H9 (cell line): ENCODE results near the gene FAAP100. TPM values are rescaled to one million over a fixed set of nuclear protein-coding genes. Genes with fewer than 3 reads are reported as not detected.

Experiments used
- DNase-seq: peaks from one replicate; pipeline ENCODE4 v3.0.0-alpha.2; 2017
- H2AFZ ChIP-seq: one replicate; pipeline ENCODE4 v1.6.1; 2013; ENCODE audit warnings: mild to moderate bottlenecking, low read length, control low read depth, moderate library complexity
- H2AK5ac ChIP-seq: 2 replicates; pipeline ENCODE4 v1.6.1; 2013; ENCODE audit warnings: low read length, control low read depth, mixed read lengths; ENCODE audit not compliant: insufficient read length
- H2BK120ac ChIP-seq: one replicate; pipeline ENCODE4 v1.6.1; 2013; ENCODE audit warnings: low read depth, mild to moderate bottlenecking, low read length, control low read depth, inconsistent platforms; ENCODE audit not compliant: poor library complexity, severe bottlenecking
- H2BK12ac ChIP-seq: 2 replicates; pipeline ENCODE4 v1.6.1; 2013; ENCODE audit warnings: low read length, control low read depth, mixed read lengths, low read depth; ENCODE audit not compliant: insufficient read length
- H2BK15ac ChIP-seq: 2 replicates; pipeline ENCODE4 v1.6.1; 2013; ENCODE audit warnings: low read depth, low read length, control low read depth
- H2BK20ac ChIP-seq: one replicate; pipeline ENCODE4 v1.6.1; 2013; ENCODE audit warnings: low read depth, mild to moderate bottlenecking, low read length, control low read depth, inconsistent platforms; ENCODE audit not compliant: poor library complexity, severe bottlenecking
- H2BK5ac ChIP-seq: 2 replicates; pipeline ENCODE4 v1.6.1; 2013; ENCODE audit warnings: low read length, control low read depth, mixed read lengths; ENCODE audit not compliant: insufficient read length
- H3K14ac ChIP-seq: 2 replicates; pipeline ENCODE4 v1.6.1; 2013; ENCODE audit warnings: low read length, control low read depth; ENCODE audit not compliant: insufficient read depth
- H3K18ac ChIP-seq: 2 replicates; pipeline ENCODE4 v1.6.1; 2013; ENCODE audit warnings: low read depth, mild to moderate bottlenecking, mixed read lengths, low read length, control low read depth; ENCODE audit not compliant: insufficient read length
- H3K23ac ChIP-seq: 2 replicates; pipeline ENCODE4 v1.6.1; 2013; ENCODE audit warnings: low read length, control low read depth, mixed read lengths, low read depth; ENCODE audit not compliant: insufficient read length
- H3K23me2 ChIP-seq: 2 replicates; pipeline ENCODE4 v1.6.1; 2013; ENCODE audit warnings: low read depth, mild to moderate bottlenecking, mixed read lengths, low read length, control low read depth; ENCODE audit not compliant: insufficient read length, poor library complexity, severe bottlenecking
- H3K27ac ChIP-seq: 2 replicates; pipeline ENCODE4 v1.5.1; 2013; ENCODE audit warnings: low read length, control low read depth, mixed read lengths, low read depth; ENCODE audit not compliant: insufficient read length
- H3K27me3 ChIP-seq: 2 replicates; pipeline ENCODE4 v1.6.1; 2013; ENCODE audit warnings: low read length, control low read depth, inconsistent platforms; ENCODE audit not compliant: insufficient read depth
- H3K4ac ChIP-seq: 2 replicates; pipeline ENCODE4 v1.6.1; 2013; ENCODE audit warnings: low read depth, mild to moderate bottlenecking, control low read depth, inconsistent platforms, low read length, moderate library complexity
- H3K4me1 ChIP-seq: 2 replicates; pipeline ENCODE4 v1.6.1; 2013; ENCODE audit warnings: low read length, control low read depth, inconsistent platforms; ENCODE audit not compliant: insufficient read depth
- H3K4me2 ChIP-seq: 2 replicates; pipeline ENCODE4 v1.6.1; 2013; ENCODE audit warnings: low read length, control low read depth, mixed read lengths; ENCODE audit not compliant: insufficient read length, insufficient read depth
- H3K56ac ChIP-seq: 2 replicates; pipeline ENCODE4 v1.6.1; 2013; ENCODE audit warnings: low read depth, mild to moderate bottlenecking, mixed read lengths, low read length, control low read depth; ENCODE audit not compliant: insufficient read length
- H3K79me1 ChIP-seq: 2 replicates; pipeline ENCODE4 v1.6.1; 2013; ENCODE audit warnings: low read depth, mild to moderate bottlenecking, moderate library complexity, low read length, control low read depth, inconsistent platforms; ENCODE audit not compliant: insufficient read depth, poor library complexity, severe bottlenecking
- H3K79me2 ChIP-seq: 2 replicates; pipeline ENCODE4 v1.6.1; 2013; ENCODE audit warnings: low read length, control low read depth, inconsistent platforms; ENCODE audit not compliant: insufficient read depth
- H3K9ac ChIP-seq: 2 replicates; pipeline ENCODE4 v1.6.1; 2013; ENCODE audit warnings: low read length, control low read depth, mixed read lengths; ENCODE audit not compliant: insufficient read length; ENCODE audit errors: extremely low read depth
- H3K9me3 ChIP-seq: one replicate; pipeline ENCODE4 v1.6.1; 2013; ENCODE audit warnings: low read depth, low read length, inconsistent platforms; ENCODE audit not compliant: control insufficient read depth
- H3T11ph ChIP-seq: one replicate; pipeline ENCODE4 v1.6.1; 2013; ENCODE audit warnings: mild to moderate bottlenecking, low read length, control low read depth, inconsistent platforms
- H4K20me1 ChIP-seq: one replicate; pipeline ENCODE4 v1.6.1; 2013; ENCODE audit not compliant: control insufficient read depth, insufficient read length, insufficient read depth
- H4K5ac ChIP-seq: 2 replicates; pipeline ENCODE4 v1.6.1; 2013; ENCODE audit warnings: low read depth, mild to moderate bottlenecking, mixed read lengths, low read length, control low read depth; ENCODE audit not compliant: insufficient read length
- H4K8ac ChIP-seq: replicated peaks from 2 replicates; pipeline ENCODE4 v1.6.1; 2013; ENCODE audit warnings: low read length, control low read depth, mixed read lengths, low read depth; ENCODE audit not compliant: insufficient read length
- H4K91ac ChIP-seq: 2 replicates; pipeline ENCODE4 v1.6.1; 2013; ENCODE audit warnings: low read depth, mild to moderate bottlenecking, moderate library complexity, mixed read lengths, low read length, control low read depth; ENCODE audit not compliant: insufficient read length
- H3K27ac Mint-ChIP-seq, 3 experiments: 2 replicates in 2 of 3; 3 replicates in 1 of 3; pipeline ENCODE4 v1.8.0; 2020 to 2021; ENCODE audit warnings: mixed read lengths in 3 of 3, mild to moderate bottlenecking in 1 of 3, moderate library complexity in 1 of 3
- H3K27me3 Mint-ChIP-seq: 2 replicates; pipeline ENCODE4 v1.8.0; 2021; ENCODE audit warnings: low read depth, mild to moderate bottlenecking, moderate library complexity, mixed read lengths
- H3K36me3 Mint-ChIP-seq, 3 experiments: 2 replicates in 2 of 3; 3 replicates in 1 of 3; pipeline ENCODE4 v1.8.0; 2020 to 2021; ENCODE audit warnings: low read depth in 3 of 3, mixed read lengths in 3 of 3; ENCODE audit not compliant: insufficient read depth in 1 of 3
- H3K4me1 Mint-ChIP-seq, 2 experiments: 2 replicates each; pipeline ENCODE4 v1.8.0; 2020; ENCODE audit warnings: mixed read lengths in 2 of 2
- H3K4me3 Mint-ChIP-seq, 2 experiments: 2 replicates in 1 of 2; 3 replicates in 1 of 2; pipeline ENCODE4 v1.8.0; 2020 to 2021; ENCODE audit warnings: mild to moderate bottlenecking in 2 of 2, mixed read lengths in 2 of 2, moderate library complexity in 1 of 2
- H3K9me3 Mint-ChIP-seq, 2 experiments: 2 replicates in 1 of 2; 3 replicates in 1 of 2; pipeline ENCODE4 v1.8.0; 2020; ENCODE audit warnings: mild to moderate bottlenecking in 2 of 2, mixed read lengths in 2 of 2, moderate library complexity in 1 of 2
- CTCF ChIP-seq: fragments of 200-600 bp; sonication (generic); conservative IDR thresholded peaks from 3 replicates; pipeline ENCODE4 v1.8.0; 2021; ENCODE audit warnings: antibody characterized with exemption, mild to moderate bottlenecking
- WGBS: extraction: QIAGEN DNeasy Blood & Tissue Kit; methylation state at CpG from one replicate; pipeline ENCODE4 v1.1.7; 2013; ENCODE audit warnings: missing lambda C conversion rate, low lambda C conversion rate, mixed read lengths; ENCODE audit not compliant: insufficient read length; ENCODE audit errors: extremely low coverage; 5-methylcytosine and 5-hydroxymethylcytosine counted together
- total RNA-seq: library from RNA; stranded (reverse); gene quantifications from 2 replicates; pipeline ENCODE4 v1.2.1, GENCODE V29; 2021

FAAP100 gene
- total RNA-seq, 1 experiment from 2014 or later, result 54.0 TPM

DNA sequence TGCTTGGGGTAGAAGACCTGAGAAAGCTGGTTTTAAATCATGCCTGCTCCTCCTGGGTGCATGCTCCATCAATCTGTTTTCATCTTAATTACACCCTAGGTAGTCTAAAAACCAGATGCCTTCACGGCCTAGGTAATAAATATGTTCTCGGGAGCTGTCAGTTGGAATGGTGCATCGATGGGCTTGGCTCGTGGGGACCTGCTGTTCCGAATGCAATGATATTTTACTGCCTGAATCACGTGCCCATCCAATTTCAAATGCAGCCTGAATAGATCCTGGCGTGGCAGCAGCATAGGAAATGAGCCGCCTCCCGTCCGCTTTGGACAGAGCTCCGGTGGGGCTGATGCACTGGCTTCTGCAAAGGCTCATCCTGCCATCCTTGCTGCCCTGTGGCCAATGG lies 18.8 kb upstream of the FAAP100 start:
- no peak for DNase-seq
- no peak overlapping the region for H4K8ac ChIP-seq
- no CpG with 5 or more reads among the region's 11 CpGs for WGBS
- no peak overlapping the region for H3K27ac Mint-ChIP-seq
- no peak overlapping the region for H3K4me2 ChIP-seq
- no peaks in the 10 kb centered on the region for H3K27me3 ChIP-seq
- H3K4me1 Mint-ChIP-seq, result no peaks in the 10 kb centered on the region
- H3K27ac ChIP-seq, result no peak overlapping the region
- no peaks in the 10 kb centered on the region for H3K27me3 Mint-ChIP-seq
- no peak overlapping the region for H3K9ac ChIP-seq
- no peak overlapping the region for H2AFZ ChIP-seq
- no peak overlapping the region for H2BK20ac ChIP-seq
- H3K14ac ChIP-seq, result no peak overlapping the region
- TF ChIP-seq CTCF, result no peak
- H4K5ac ChIP-seq, result no peak overlapping the region
- no peaks in the 10 kb centered on the region for H3K79me2 ChIP-seq
- H3K9me3 ChIP-seq, result no peaks in the 10 kb centered on the region
- no peak overlapping the region for H3T11ph ChIP-seq
- no peak overlapping the region for H3K4me3 Mint-ChIP-seq
- no peak overlapping the region for H3K4ac ChIP-seq
- H2AK5ac ChIP-seq, result no peak overlapping the region
- H3K56ac ChIP-seq, result no peak overlapping the region
- no peak overlapping the region for H2BK120ac ChIP-seq
- no peak overlapping the region for H2BK12ac ChIP-seq
- H3K18ac ChIP-seq, result no peak overlapping the region
- H3K23me2 ChIP-seq, result no peaks in the 10 kb centered on the region
- H3K23ac ChIP-seq, result no peak overlapping the region
- no peaks in the 10 kb centered on the region for H3K79me1 ChIP-seq
- H2BK15ac ChIP-seq, result no peak overlapping the region
- H4K91ac ChIP-seq, result no peak overlapping the region
- H3K4me1 ChIP-seq, result no peaks in the 10 kb centered on the region
- peaks cover 37 to 92% (median 74%) of the 10 kb centered on the region in 3 experiments; a peak in 6 of 7 replicates for H3K36me3 Mint-ChIP-seq
- no peak overlapping the region for H2BK5ac ChIP-seq
- no peaks in the 10 kb centered on the region for H3K9me3 Mint-ChIP-seq
- H4K20me1 ChIP-seq, result no peaks in the 10 kb centered on the region
